ENCODE results near the gene CAPS2.

The CAPS2 gene

GRCh38 chr12:75334384-75335030, 4.4 kb upstream of the CAPS2 start, which contains the start of gene GLIPR1L1 (continued):
- TF ChIP-seq ZNF335 (tag by site-specific recombination; conservative IDR thresholded peaks at IDR 0.05) (peak; percentile 88), ZNF654 (tag by site-specific recombination; IDR thresholded peaks at IDR 0.05; ENCODE audit: low read depth) (peak; percentile 53), ZNF513 (tag by site-specific recombination; IDR thresholded peaks at IDR 0.05) (no peak), ZNF423 (tag by site-specific recombination; IDR thresholded peaks at IDR 0.05) (no peak), ZNF140 (tag by site-specific recombination; IDR thresholded peaks at IDR 0.05) (no peak), ZNF76 (tag by site-specific recombination; IDR thresholded peaks at IDR 0.05; ENCODE audit: borderline replicate concordance, low read depth) (no peak), ATF2 (tag by site-specific recombination; IDR thresholded peaks at IDR 0.05; ENCODE audit: low read depth) (no peak), ZBTB6 (tag by site-specific recombination; IDR thresholded peaks at IDR 0.05) (no peak), ZNF664 (tag by site-specific recombination; IDR thresholded peaks at IDR 0.05) (no peak), ZNF223 (tag by site-specific recombination; IDR thresholded peaks at IDR 0.05) (no peak), ZNF670 (tag by site-specific recombination; IDR thresholded peaks at IDR 0.05; ENCODE audit: low read depth) (no peak), ZNF266 (tag by site-specific recombination; IDR thresholded peaks at IDR 0.05; ENCODE audit: low read depth) (no peak), ZBTB20 (tag by site-specific recombination; IDR thresholded peaks at IDR 0.05) (peak; percentile 82), IKZF3 (tag by site-specific recombination; IDR thresholded peaks at IDR 0.05) (peak; percentile 51; the same call in 1 of the 2 replicates), TSHZ1 (tag by site-specific recombination; IDR thresholded peaks at IDR 0.05; ENCODE audit: borderline replicate concordance) (no peak), ZNF600 (tag by site-specific recombination; IDR thresholded peaks at IDR 0.05) (peak; percentile 85), ZNF292 (tag by site-specific recombination; IDR thresholded peaks at IDR 0.05; ENCODE audit: borderline replicate concordance, low read depth) (no peak), ZNF404 (tag by site-specific recombination; IDR thresholded peaks at IDR 0.05) (no peak), KLF10 (tag by site-specific recombination; IDR thresholded peaks at IDR 0.05) (no peak), ZNF544 (tag by site-specific recombination; IDR thresholded peaks at IDR 0.05) (no peak), TCF7L2 (IDR thresholded peaks at IDR 0.05; ENCODE audit: borderline replicate concordance, low read depth, low read length) (no peak), ZNF792 (tag by site-specific recombination; IDR thresholded peaks at IDR 0.05) (no peak), ZNF473 (tag by site-specific recombination; IDR thresholded peaks at IDR 0.05) (no peak), KLF1 (tag by site-specific recombination; IDR thresholded peaks at IDR 0.05) (no peak), ZNF623 (tag by site-specific recombination; IDR thresholded peaks at IDR 0.05) (no peak)
- TF ChIP-seq, protein P1, sequence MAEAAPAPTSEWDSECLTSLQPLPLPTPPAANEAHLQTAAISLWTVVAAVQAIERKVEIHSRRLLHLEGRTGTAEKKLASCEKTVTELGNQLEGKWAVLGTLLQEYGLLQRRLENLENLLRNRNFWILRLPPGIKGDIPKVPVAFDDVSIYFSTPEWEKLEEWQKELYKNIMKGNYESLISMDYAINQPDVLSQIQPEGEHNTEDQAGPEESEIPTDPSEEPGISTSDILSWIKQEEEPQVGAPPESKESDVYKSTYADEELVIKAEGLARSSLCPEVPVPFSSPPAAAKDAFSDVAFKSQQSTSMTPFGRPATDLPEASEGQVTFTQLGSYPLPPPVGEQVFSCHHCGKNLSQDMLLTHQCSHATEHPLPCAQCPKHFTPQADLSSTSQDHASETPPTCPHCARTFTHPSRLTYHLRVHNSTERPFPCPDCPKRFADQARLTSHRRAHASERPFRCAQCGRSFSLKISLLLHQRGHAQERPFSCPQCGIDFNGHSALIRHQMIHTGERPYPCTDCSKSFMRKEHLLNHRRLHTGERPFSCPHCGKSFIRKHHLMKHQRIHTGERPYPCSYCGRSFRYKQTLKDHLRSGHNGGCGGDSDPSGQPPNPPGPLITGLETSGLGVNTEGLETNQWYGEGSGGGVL (tag by site-specific recombination; IDR thresholded peaks at IDR 0.05) = no peak
- TF ChIP-seq, protein P2, sequence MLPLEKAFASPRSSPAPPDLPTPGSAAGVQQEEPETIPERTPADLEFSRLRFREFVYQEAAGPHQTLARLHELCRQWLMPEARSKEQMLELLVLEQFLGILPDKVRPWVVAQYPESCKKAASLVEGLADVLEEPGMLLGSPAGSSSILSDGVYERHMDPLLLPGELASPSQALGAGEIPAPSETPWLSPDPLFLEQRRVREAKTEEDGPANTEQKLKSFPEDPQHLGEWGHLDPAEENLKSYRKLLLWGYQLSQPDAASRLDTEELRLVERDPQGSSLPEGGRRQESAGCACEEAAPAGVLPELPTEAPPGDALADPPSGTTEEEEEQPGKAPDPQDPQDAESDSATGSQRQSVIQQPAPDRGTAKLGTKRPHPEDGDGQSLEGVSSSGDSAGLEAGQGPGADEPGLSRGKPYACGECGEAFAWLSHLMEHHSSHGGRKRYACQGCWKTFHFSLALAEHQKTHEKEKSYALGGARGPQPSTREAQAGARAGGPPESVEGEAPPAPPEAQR (tag by site-specific recombination; IDR thresholded peaks at IDR 0.05) = no peak
- TF ChIP-seq, protein P3, sequence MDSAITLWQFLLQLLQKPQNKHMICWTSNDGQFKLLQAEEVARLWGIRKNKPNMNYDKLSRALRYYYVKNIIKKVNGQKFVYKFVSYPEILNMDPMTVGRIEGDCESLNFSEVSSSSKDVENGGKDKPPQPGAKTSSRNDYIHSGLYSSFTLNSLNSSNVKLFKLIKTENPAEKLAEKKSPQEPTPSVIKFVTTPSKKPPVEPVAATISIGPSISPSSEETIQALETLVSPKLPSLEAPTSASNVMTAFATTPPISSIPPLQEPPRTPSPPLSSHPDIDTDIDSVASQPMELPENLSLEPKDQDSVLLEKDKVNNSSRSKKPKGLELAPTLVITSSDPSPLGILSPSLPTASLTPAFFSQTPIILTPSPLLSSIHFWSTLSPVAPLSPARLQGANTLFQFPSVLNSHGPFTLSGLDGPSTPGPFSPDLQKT (IDR thresholded peaks at IDR 0.05; ENCODE audit: borderline replicate concordance, low read depth, low read length) = no peak
